Heart left ventricle (tissue), 13 donors: ENCODE results near the gene CNIH2.

Experiments used
- CTCF ChIP-seq, 12 donors: fragments of 200-600 bp; sonication (generic) in 4 of 12; IDR thresholded peaks; one replicate each; pipeline versions ENCODE4 v1.5.0 to v1.8.0; 2018 to 2022; ENCODE audit warnings: antibody characterized with exemption in 12 of 12, mild to moderate bottlenecking in 5 of 12
- POLR2A ChIP-seq, 2 donors: fragments of 450-650 bp; IDR thresholded peaks; one replicate each; pipeline ENCODE4 v1.6.1; 2017; ENCODE audit warnings: antibody characterized with exemption in 2 of 2, mild to moderate bottlenecking in 2 of 2, moderate library complexity in 2 of 2
- donor health status: ischemic (EF 13 %, LVEDD 7.1; RV severe dilation, severe dysfunction).
- donor health status: DM: no; HTN: yes; CAD: no.
- donor health status: DM: no; HTN: no; CAD: no.
- donor health status: ischemic (EF 25% LVEDD 6.9; RV normal size, moderate dysfunction).
- donor health status: ischemic (EF 25% LVEDD 5.7; RV mildly dilated, moderate dysfunction).
- donor health status: ischemic (EF 35%, LVEDD 5.7; RV mildly dilated, moderate dysfunction).
- donor health status: nonischemic (EF 11% LVEDD 7.7; RV severe dilation, severe dysfunction).
- donor health status: DM: yes; HTN: yes; CAD: no.
- donor health status: PGD.
- donor health status: ischemic (EF 29% LVEDD 5.4; RV normal size, mild dysfunction).
- donor health status: nonischemic (EF 23%, LVEDD 6.1; RV moderate dilation, normal function).

GRCh38 chr11:66289548-66290329, 11.8 kb downstream of the CNIH2 start:
- TF ChIP-seq CTCF (IDR thresholded peaks at IDR 0.05) (no peak), POLR2A (IDR thresholded peaks at IDR 0.05) (no peak)
